Raji (cell line): ENCODE measurements around the gene SPTSSB.

Source experiments
- POLR2A ChIP-seq: IDR thresholded peaks from 2 replicates; pipeline ENCODE4 v1.6.1; 2011; ENCODE audit warnings: low read depth, low read length, control low read depth; ENCODE audit not compliant: insufficient read depth

SPTSSB gene, protein sequence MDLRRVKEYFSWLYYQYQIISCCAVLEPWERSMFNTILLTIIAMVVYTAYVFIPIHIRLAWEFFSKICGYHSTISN

DNA sequence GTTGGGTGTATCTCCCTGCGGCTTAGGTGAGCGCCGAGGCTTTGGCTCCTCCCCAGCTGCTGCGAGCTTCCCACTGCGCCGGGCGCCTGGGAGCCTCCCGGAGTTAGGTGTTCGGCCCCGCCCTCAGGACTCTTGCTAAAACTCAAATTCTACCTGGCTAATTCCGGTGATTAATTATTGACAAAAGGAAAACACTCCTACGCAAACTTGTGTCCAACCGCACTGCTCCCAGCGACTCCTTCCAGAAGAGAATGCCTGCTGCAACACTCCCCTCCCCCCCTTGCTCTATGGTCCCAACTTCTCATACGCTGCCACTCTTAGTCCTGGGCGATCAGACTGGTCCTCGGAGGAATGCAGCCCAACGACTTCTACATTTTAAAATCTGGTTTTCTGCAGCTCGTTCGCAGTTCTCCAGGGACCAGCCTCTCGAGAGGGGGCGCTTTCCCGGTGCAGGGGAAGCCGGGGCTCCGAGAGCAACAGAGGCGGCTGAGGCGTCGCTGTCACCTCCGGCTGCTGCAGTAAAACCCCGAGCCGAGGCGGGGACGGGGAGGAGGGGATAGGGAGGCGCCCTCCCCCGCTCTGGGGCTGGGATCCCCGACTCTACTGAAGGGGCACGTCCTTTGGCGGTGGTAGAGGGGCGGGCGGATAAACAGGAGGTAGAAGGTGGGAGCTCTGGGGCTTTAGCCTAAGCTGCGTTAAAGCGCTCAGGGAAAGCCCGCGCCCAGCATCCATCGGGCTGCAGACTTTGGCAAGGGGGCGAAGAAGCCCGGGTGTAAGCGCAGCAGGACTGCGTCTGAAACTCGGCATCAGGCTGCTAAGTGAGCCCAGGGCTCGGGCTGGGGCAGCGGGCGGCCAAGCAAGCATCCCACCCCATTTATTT, at the start of gene SPTSSB:
Gene SPTSSB (minus strand): TSS at position 77 of the 880 bp plus-strand sequence. CDS start 25,194 bp downstream, outside the sequence.
- no peak for TF ChIP-seq POLR2A

DNA sequence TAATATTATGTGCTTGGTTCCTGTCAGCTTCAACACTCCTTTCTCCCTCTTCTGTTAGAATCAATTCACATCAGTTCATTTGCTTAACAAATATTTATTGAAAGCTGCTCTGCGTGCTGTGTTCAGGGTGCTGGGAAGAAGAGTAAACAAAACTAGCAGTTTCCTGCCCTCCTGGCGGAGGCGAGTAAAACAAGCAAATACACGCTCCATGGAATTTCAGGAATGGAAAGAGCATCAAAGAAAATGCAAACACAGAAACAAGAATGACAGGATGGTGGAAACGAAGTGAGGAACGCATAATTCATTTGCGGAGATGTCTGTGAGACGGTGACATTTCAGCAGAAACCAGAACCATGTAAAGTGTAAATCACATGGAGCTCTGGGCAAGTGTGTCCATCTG, 49.4 kb upstream of the SPTSSB start:
- no peak for TF ChIP-seq POLR2A

DNA sequence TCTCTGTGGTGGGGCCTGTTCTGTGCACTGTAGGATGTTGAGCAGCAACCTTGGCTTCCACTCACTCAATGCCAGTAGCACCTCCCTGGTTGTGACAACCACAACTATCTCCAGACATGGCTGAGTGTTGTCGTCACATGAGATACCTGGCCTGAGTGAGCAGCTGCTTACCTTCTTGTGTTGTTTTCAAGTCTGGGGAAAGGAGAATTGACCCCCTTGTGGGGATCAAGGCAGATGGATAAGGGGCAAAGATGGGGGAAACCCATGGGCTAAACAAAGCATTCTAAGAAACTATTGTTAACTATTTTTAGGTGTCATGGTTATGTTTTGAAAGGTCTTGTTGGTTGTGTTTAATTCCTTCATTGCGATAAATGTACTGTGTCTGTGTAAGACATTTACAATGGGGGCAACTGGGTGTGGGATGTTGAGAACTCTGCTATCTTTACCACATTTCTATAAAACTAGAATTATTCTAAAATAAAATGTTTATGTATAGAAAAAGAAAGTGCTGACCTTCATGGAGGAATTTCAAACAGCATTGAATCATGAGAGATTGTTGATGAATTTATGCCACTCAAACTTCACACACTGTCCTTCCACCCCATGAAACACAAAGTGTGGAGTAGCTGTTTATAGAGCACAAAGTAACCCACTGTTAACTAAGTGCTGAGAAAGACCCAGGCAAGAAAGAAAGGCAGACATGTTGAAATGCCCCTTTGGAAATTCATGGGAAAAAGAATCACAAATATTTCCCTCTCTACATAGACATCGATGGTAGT, 48.4 kb upstream of the SPTSSB start:
- TF ChIP-seq POLR2A, result no peak

DNA sequence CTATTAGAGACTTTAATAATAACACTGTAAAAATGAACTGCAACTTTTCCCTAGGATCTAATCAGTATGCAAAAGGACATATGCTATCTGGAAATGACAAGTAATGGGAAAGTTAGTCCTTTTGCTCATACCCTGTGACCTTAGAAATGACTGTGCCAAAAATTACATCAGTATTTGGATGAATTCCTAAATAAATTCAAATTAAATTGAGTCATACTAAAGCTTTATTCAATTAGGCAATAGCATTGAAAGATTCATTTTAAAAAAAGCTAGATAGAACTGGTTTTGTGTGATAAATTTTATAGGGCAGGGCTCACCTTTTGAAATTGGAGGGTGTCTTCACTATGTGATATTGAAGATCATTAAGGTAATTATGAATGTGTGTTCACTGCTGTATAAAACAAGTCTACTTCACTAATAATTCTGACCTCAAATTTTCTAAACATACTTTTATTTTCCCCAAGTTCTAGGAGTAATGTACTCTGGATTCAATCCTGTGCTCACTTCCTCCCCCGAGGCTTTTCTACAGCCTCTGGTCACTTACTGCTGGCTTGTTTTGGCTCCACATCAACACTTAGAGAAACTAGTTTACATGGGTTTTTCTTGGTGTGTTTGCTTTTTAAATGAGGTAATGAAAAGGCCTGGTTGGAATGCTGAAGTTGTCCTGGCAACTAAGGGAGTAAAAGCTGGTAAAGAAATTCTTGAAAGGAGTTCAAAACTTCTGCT, 44.4 kb upstream of the SPTSSB start:
- no peak for TF ChIP-seq POLR2A

DNA sequence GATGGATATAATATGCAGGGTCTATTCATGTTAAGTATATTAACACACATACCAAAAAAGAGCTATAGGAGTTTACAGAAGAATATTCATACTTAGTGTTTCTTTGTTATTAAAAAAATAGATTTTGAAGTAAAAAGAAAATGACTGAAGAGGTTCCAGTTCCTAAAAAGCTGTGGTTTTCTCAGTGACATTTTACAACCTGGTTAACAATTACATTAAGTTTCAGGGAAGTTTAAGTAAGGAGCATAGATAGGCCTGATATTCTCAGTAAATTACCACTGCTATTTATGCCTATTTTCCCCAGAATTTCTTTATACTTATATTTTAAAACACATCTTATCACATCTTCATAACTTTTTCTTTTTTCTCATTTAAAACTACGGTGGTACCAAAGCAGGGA, 43.6 kb upstream of the SPTSSB start:
- no peak for TF ChIP-seq POLR2A

DNA sequence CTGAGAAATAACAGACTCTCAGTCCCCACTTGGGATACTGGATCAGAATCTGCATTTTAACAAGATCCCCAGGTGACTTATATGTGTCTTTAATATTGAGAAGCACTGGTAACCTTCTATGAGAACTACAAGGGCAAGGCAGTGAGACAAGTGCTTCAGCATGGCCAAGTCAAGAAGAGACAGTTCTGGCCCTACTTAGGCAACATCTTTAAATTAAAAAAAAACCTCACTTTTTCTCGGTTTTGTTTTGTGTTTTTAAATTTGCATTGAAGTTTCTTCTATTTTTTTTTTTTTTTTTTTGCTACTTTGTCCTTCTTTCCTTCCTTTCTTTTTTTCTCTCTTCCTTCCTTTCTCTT, 42.5 kb upstream of the SPTSSB start:
- no peak for TF ChIP-seq POLR2A

DNA sequence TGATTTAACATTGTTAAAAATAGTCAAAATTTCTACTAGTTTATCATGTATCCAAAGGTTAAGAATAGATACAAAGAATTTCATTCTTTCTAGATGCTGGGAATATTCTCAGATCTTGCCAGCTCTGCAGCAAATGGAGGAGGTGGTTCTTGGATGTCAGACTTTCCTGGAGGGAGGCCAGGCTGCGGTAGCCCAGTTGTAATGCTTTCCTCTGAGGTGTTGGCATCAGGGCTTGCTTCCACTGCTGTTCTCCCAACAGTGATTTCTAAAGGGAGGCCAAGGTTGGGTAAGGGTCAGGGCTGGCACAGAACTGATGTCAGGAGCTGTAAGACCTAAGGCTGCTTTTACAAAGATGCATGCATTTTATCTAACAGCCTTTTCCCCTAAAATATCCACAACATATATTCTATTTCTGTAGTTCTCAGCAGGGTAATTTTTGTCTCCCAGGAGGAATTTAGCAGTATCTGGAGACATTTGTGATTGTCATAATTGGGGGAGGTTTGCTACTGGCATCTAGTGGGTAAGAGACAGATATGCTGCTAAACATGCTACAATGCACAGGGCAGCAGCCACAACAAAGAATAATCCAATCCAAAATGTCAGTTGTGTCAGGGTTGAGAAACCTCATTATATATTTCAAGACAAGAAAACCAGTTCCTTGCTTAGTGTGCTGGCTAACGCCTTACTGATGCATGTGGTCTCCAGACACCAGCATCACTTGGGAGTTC, 42.0 kb upstream of the SPTSSB start:
- TF ChIP-seq POLR2A, result no peak

DNA sequence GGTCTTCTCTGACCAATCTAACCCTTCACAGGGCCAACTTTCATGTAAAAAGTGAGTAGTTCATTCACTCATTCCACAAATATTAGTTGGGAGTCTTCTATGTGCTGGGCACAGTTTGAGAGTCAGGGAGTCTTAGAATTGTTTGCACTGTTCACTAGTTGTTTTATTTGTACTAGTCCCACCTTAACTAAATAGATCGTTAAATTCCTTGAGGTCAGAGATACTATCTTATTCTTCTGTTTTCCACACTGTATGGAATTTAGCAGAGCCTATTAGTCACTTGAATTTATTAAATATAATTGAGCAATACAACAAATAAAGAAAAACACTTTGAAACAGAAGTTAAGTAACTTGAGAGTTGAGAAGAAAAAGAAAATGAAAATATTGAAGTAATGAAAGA, 40.8 kb upstream of the SPTSSB start:
- TF ChIP-seq POLR2A, result no peak

DNA sequence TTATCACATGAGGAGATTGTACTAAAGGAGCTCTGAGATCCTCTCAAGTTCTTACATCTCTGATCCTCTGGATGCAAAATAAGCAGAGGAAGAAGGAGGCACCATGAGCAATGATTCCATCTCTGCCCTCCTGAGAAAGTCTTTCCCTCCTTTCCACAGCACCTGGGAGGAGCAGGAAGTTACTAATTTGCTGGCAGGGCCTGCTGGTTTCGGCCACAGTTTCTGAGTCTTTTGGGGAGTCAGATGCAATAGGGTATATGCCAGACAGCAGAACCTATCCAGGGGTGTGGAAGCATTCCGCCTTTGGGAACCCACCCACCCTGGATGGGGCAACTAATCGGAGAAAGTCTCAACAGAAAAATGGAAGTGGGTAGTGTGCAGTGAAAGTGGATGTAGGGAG, 38.5 kb upstream of the SPTSSB start:
- TF ChIP-seq POLR2A, result no peak

DNA sequence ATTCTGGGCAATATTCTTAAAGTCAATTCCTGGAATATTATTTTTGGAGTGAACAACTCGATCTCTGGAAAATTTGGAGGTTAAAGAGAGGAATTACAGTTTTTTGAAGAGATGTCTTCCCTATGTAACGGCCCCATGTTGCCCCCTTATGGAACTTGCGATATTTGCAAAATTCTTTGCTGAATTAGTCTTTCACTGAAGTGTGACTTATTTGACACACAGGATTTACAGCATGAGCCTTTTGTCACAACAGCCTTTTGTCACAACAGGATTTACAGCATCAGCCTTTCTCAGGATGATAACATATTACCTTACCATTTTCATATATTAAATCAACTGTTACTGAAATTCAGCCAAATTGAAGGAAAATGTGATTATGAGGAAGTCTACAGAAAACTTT, 37.8 kb upstream of the SPTSSB start:
- TF ChIP-seq POLR2A, result no peak

DNA sequence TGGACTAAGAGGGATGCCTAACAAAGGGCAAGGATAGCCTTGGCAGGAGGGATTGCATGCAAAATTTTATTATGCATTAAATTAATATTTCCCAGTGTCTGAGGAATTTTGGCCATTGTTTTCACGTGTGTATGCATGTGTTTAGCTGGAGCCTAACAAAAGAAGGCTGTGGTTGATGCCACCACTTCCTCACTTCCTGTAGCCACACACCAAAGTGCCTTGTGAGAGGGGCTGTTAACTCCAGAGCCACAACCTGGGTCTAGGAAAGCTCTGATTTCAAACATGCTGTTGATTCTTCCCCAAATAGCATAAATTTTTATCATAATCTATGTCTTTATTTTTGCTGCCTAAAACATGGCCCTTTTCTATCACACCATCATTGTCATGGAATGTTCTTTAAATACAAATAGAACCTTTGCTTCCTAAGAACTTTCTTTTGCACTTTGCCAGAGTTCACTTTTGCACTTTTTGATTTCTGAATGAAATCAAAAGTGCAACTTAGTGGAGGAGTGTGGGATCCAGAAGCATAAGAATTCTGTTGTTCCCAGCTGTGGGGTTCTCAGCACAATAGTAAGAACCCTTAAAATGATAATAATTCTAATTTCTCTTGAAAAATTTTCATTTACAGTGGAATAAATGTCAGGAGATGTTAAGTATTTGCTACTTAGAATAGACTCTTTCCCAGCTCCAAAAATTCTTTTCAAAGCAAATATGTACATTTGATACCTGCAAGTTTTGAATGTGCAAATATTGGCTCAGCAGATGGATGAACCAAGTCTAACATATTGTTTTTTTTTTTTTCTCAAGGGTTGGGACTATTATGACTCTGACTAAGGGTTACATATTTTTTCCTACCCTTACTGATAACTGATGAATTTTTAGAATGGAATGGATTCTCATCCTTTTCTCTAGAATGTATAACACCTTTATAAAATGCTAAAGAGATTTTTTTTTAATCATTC, 35.6 kb upstream of the SPTSSB start:
- TF ChIP-seq POLR2A, result no peak

DNA sequence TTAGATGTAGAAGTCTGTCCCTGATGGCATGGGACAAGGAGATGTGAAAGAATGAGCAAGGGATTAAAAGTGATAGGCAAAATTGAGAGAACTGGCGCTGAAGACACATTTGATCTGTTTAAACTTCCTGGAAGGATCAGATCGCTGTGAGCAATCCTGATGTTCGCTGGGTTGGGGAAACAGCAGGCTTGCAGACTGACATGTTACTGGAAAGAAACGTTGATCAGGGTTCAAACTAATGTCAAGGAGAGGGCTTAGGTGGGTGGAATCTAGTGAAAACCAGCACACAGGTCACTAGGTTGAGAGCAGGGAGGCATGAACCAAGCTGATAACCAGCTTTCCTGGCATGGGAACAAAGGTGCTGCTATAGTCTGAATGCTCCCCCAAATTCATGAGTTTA, 34.5 kb upstream of the SPTSSB start:
- no peak for TF ChIP-seq POLR2A

DNA sequence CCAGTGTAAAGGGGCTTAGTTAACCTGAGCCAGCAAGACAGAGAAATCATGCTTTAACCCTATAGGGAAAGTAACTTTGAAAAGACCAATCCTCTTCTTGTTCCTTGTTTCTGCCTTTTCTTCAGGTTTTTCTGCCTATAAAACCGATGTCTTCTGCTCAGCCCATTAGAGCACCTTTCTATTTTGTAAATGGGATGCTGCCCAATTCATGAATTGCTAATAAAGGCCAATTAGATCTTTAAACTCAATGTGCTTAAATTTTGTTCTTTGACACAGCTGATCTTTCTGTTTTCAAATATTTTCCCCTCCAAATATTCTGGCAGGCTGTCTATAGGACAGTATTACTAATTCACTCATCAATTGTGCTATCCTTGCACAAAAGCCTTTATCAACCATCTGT, 33.8 kb upstream of the SPTSSB start:
- TF ChIP-seq POLR2A, result no peak

DNA sequence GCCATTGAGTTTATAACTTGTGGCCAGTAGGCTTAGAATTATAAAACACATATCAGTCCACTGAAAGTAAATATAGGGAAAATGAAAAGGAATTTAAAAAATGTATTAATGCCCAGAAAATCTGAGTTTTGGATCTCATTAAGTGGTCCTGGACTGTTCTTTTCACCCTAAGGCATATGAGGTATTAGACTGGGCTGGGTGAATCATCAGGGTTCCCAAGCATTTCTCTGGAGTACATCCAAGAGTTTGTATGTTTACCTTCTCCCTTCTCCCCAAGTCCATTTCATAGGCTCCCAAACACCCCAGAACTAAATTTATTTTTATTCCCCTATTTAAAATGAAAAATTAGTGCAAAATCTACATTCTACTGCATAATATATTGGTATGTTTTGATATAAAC, 31.9 kb upstream of the SPTSSB start:
- no peak for TF ChIP-seq POLR2A
